ENCODE measurements around the gene CXCR4. TPM values are rescaled to one million over a fixed set of nuclear protein-coding genes. Genes with fewer than 3 reads are reported as not detected.
A peak's percentile ranks its signal among the peaks of the same experiment; 100 is the strongest.

Gene CXCR4
- 1,000 to 10,000 TPM; 1,189 to 1,429 TPM for total RNA-seq
- total RNA-seq, result 686 to 941 reads per million in 2 donors

GRCh38 chr2:136117909-136118818, at the start of gene CXCR4:
Gene CXCR4, minus strand, starts transcription at chr2:136118149. Its CDS starts 89 bp downstream, at chr2:136118060.
- peaks cover 51% of the 10 kb centered on the region for H3K4me1 Mint-ChIP-seq
- ATAC-seq (peak; percentile 39), DNase-seq (peak; percentile 83 to 95 (median 89))
- no peaks in the 10 kb centered on the region for H3K27me3 Mint-ChIP-seq
- H3K36me3 Mint-ChIP-seq (ENCODE audit: low read depth), result peaks cover 19% of the 10 kb centered on the region
- H3K9me3 ChIP-seq (ENCODE audit: control insufficient read depth, low read length, poor library complexity, severe bottlenecking), result no peaks in the 10 kb centered on the region
- H3K27ac Mint-ChIP-seq, result peak within 1 kb of the TSS; percentile 99
- H3K4me3 Mint-ChIP-seq, result peak within 1 kb of the TSS; percentile 97

GRCh38 chr2:136164280-136164776, 46.4 kb upstream of the CXCR4 start:
- Mint-ChIP-seq H3K36me3 (ENCODE audit: low read depth) (no peaks in the 10 kb centered on the region), H3K4me3 (no peak overlapping the region), H3K27me3 (peaks cover 9% of the 10 kb centered on the region), H3K4me1 (peaks cover 11% of the 10 kb centered on the region), H3K27ac (no peak overlapping the region)
- no peaks in the 10 kb centered on the region for H3K9me3 ChIP-seq (ENCODE audit: control insufficient read depth, low read length, poor library complexity, severe bottlenecking)
- DNase-seq, result no peak
- ATAC-seq, result no peak

- Mint-ChIP-seq H3K27me3 (no peaks in the 10 kb centered on the region), H3K4me1 (peaks cover 13% of the 10 kb centered on the region), H3K4me3 (no peak overlapping the region), H3K27ac (peak overlapping the region; percentile 67), H3K36me3 (ENCODE audit: low read depth) (no peaks in the 10 kb centered on the region)
- DNase-seq, result no peak
- ATAC-seq, result peak; percentile 30
- H3K9me3 ChIP-seq (ENCODE audit: control insufficient read depth, low read length, poor library complexity, severe bottlenecking), result no peaks in the 10 kb centered on the region
Observed at GRCh38 chr2:136162438-136162837, 44.5 kb upstream of the CXCR4 start.

- no peak overlapping the region for H3K27ac Mint-ChIP-seq
- H3K9me3 ChIP-seq (ENCODE audit: control insufficient read depth, low read length, poor library complexity, severe bottlenecking), result no peaks in the 10 kb centered on the region
- no peak for DNase-seq
- ATAC-seq, result no peak
- H3K4me3 Mint-ChIP-seq, result no peak overlapping the region
- H3K36me3 Mint-ChIP-seq (ENCODE audit: low read depth), result no peaks in the 10 kb centered on the region
- peaks cover 7% of the 10 kb centered on the region for H3K4me1 Mint-ChIP-seq
- H3K27me3 Mint-ChIP-seq, result no peaks in the 10 kb centered on the region
Observed at GRCh38 chr2:136156411-136156810, 38.5 kb upstream of the CXCR4 start.

GRCh38 chr2:136154384-136154783, 36.4 kb upstream of the CXCR4 start:
- Mint-ChIP-seq H3K4me1 (peaks cover 7% of the 10 kb centered on the region), H3K4me3 (no peak overlapping the region), H3K36me3 (ENCODE audit: low read depth) (no peaks in the 10 kb centered on the region), H3K27me3 (no peaks in the 10 kb centered on the region), H3K27ac (no peak overlapping the region)
- DNase-seq (no peak), ATAC-seq (no peak)
- no peaks in the 10 kb centered on the region for H3K9me3 ChIP-seq (ENCODE audit: control insufficient read depth, low read length, poor library complexity, severe bottlenecking)

- H3K4me3 Mint-ChIP-seq, result no peak overlapping the region
- H3K4me1 Mint-ChIP-seq, result peaks cover 3% of the 10 kb centered on the region
- DNase-seq (no peak), ATAC-seq (no peak)
- no peaks in the 10 kb centered on the region for H3K27me3 Mint-ChIP-seq
- H3K9me3 ChIP-seq (ENCODE audit: control insufficient read depth, low read length, poor library complexity, severe bottlenecking), result no peaks in the 10 kb centered on the region
- H3K36me3 Mint-ChIP-seq (ENCODE audit: low read depth), result no peaks in the 10 kb centered on the region
- peak overlapping the region; percentile 59 for H3K27ac Mint-ChIP-seq
Observed at GRCh38 chr2:136151021-136151971, 33.3 kb upstream of the CXCR4 start.

GRCh38 chr2:136149011-136149410, 31.1 kb upstream of the CXCR4 start:
- Mint-ChIP-seq H3K27me3 (no peaks in the 10 kb centered on the region), H3K4me1 (peaks cover 4% of the 10 kb centered on the region)

GRCh38 chr2:136146564-136146963, 28.6 kb upstream of the CXCR4 start:
- Mint-ChIP-seq H3K27me3 (no peaks in the 10 kb centered on the region), H3K36me3 (ENCODE audit: low read depth) (no peaks in the 10 kb centered on the region), H3K27ac (no peak overlapping the region), H3K4me1 (peaks cover 10% of the 10 kb centered on the region), H3K4me3 (no peak overlapping the region)
- DNase-seq, result no peak
- no peak for ATAC-seq
- H3K9me3 ChIP-seq (ENCODE audit: control insufficient read depth, low read length, poor library complexity, severe bottlenecking), result no peaks in the 10 kb centered on the region

More at GRCh38 chr2:136149011-136149410, 31.1 kb upstream of the CXCR4 start:
- ATAC-seq (no peak), DNase-seq (no peak)
- Mint-ChIP-seq H3K36me3 (ENCODE audit: low read depth) (no peaks in the 10 kb centered on the region), H3K4me3 (no peak overlapping the region), H3K27ac (no peak overlapping the region)
- H3K9me3 ChIP-seq (ENCODE audit: control insufficient read depth, low read length, poor library complexity, severe bottlenecking), result no peaks in the 10 kb centered on the region

- Mint-ChIP-seq H3K4me3 (no peak overlapping the region), H3K27me3 (no peaks in the 10 kb centered on the region), H3K4me1 (peaks cover 16% of the 10 kb centered on the region), H3K36me3 (ENCODE audit: low read depth) (no peaks in the 10 kb centered on the region), H3K27ac (no peak overlapping the region)
- ATAC-seq (no peak), DNase-seq (no peak)
- no peaks in the 10 kb centered on the region for H3K9me3 ChIP-seq (ENCODE audit: control insufficient read depth, low read length, poor library complexity, severe bottlenecking)
Observed at GRCh38 chr2:136143603-136144451, 25.9 kb upstream of the CXCR4 start.

- ATAC-seq, result no peak
- H3K4me3 Mint-ChIP-seq, result no peak overlapping the region
- peaks cover 35% of the 10 kb centered on the region for H3K4me1 Mint-ChIP-seq
- DNase-seq, result no peak
- H3K27ac Mint-ChIP-seq, result peak overlapping the region; percentile 97
- no peaks in the 10 kb centered on the region for H3K36me3 Mint-ChIP-seq (ENCODE audit: low read depth)
- H3K27me3 Mint-ChIP-seq, result no peaks in the 10 kb centered on the region
- H3K9me3 ChIP-seq (ENCODE audit: control insufficient read depth, low read length, poor library complexity, severe bottlenecking), result no peaks in the 10 kb centered on the region
Observed at GRCh38 chr2:136141510-136142149, 23.7 kb upstream of the CXCR4 start.

- Mint-ChIP-seq H3K36me3 (ENCODE audit: low read depth) (no peaks in the 10 kb centered on the region), H3K27me3 (no peaks in the 10 kb centered on the region), H3K4me3 (peak overlapping the region; percentile 64), H3K4me1 (peaks cover 53% of the 10 kb centered on the region), H3K27ac (peak overlapping the region; percentile 97)
- DNase-seq (no peak), ATAC-seq (no peak)
- H3K9me3 ChIP-seq (ENCODE audit: control insufficient read depth, low read length, poor library complexity, severe bottlenecking), result no peaks in the 10 kb centered on the region
Observed at GRCh38 chr2:136139631-136140030, 21.7 kb upstream of the CXCR4 start.

- Mint-ChIP-seq H3K36me3 (ENCODE audit: low read depth) (no peaks in the 10 kb centered on the region), H3K27me3 (no peaks in the 10 kb centered on the region), H3K4me3 (peak overlapping the region; percentile 85), H3K4me1 (peaks cover 66% of the 10 kb centered on the region), H3K27ac (peak overlapping the region; percentile 97)
- ATAC-seq, result no peak
- H3K9me3 ChIP-seq (ENCODE audit: control insufficient read depth, low read length, poor library complexity, severe bottlenecking), result no peaks in the 10 kb centered on the region
- DNase-seq, result no peak
Observed at GRCh38 chr2:136137982-136138381, 20.0 kb upstream of the CXCR4 start.
